ENCODE results near the gene NIN.

GRCh38 chr14:50697659-50698290 lies 133.2 kb downstream of the NIN start:
- TF ChIP-seq EZH2 (IDR thresholded peaks at IDR 0.05; ENCODE audit: insufficient read depth, low read length) (no peak), CTCF (IDR thresholded peaks at IDR 0.05; ENCODE audit: insufficient read depth, low read depth, low read length) (no peak)

Data from astrocyte (in vitro differentiated cells and primary cell).